SJCRH30 (cell line): ENCODE measurements around the gene IDUA. TPM values are rescaled to one million over a fixed set of nuclear protein-coding genes. Genes with fewer than 3 reads are reported as not detected.

Experiments
- DNase-seq, 2 experiments: peaks; one replicate each; pipeline ENCODE4 v3.0.0-alpha.2; 2015 to 2020
- H3K27ac ChIP-seq: fragments of 250-450 bp; sonication (Bioruptor Pico); 2 replicates; pipeline ENCODE4 v1.5.1; 2020; ENCODE audit warnings: mild to moderate bottlenecking, moderate library complexity
- H3K27me3 ChIP-seq: fragments of 250-450 bp; sonication (Bioruptor Pico); 2 replicates; pipeline ENCODE4 v1.5.1; 2020; ENCODE audit warnings: mild to moderate bottlenecking, moderate library complexity
- H3K36me3 ChIP-seq: fragments of 250-450 bp; sonication (Bioruptor Pico); 2 replicates; pipeline ENCODE4 v1.5.1; 2020; ENCODE audit warnings: mild to moderate bottlenecking, moderate library complexity
- H3K4me1 ChIP-seq: fragments of 250-450 bp; sonication (Bioruptor Pico); 2 replicates; pipeline ENCODE4 v1.5.1; 2020; ENCODE audit warnings: mild to moderate bottlenecking, moderate library complexity
- H3K4me3 ChIP-seq: fragments of 250-450 bp; sonication (Bioruptor Pico); 2 replicates; pipeline ENCODE4 v1.5.1; 2020; ENCODE audit warnings: mild to moderate bottlenecking, moderate library complexity
- H3K9me3 ChIP-seq: fragments of 250-450 bp; sonication (Bioruptor Pico); replicated peaks from 2 replicates; pipeline ENCODE4 v1.5.1; 2020; ENCODE audit warnings: mild to moderate bottlenecking, moderate library complexity
- total RNA-seq: library from RNA; depleted of rRNA; stranded (reverse); fragments of >200 nt; shearing (Covaris generic); gene quantifications from 2 replicates; pipeline ENCODE4 v1.2.3, GENCODE V29; 2014

The IDUA gene
- total RNA-seq, 1 experiment from 2014 or later: 2.3 TPM

GRCh38 chr4:952881-953573 is 33.8 kb upstream of the IDUA start:
- Histone ChIP-seq H3K27me3 (no peaks in the 10 kb centered on the region), H3K4me1 (no peaks in the 10 kb centered on the region), H3K4me3 (no peak overlapping the region), H3K27ac (no peak overlapping the region), H3K36me3 (no peaks in the 10 kb centered on the region), H3K9me3 (no peaks in the 10 kb centered on the region)
- no peak for DNase-seq

- Histone ChIP-seq H3K36me3 (no peaks in the 10 kb centered on the region), H3K4me3 (no peak overlapping the region), H3K27me3 (no peaks in the 10 kb centered on the region), H3K9me3 (no peaks in the 10 kb centered on the region), H3K4me1 (0 out of 2 replicates have a peak, but pooled peaks cover under 1% of the 10 kb centered on the region), H3K27ac (no peak overlapping the region)
- DNase-seq: no peak
Measured at GRCh38 chr4:953574-953915, 33.3 kb upstream of the IDUA start.

- H3K9me3 ChIP-seq: no peaks in the 10 kb centered on the region
- H3K27me3 ChIP-seq: no peaks in the 10 kb centered on the region
- no peaks in the 10 kb centered on the region for H3K36me3 ChIP-seq
- DNase-seq: no peak
- H3K4me3 ChIP-seq: no peak overlapping the region
- H3K4me1 ChIP-seq: peaks cover 5% of the 10 kb centered on the region; the same call in 1 of the 2 replicates
- H3K27ac ChIP-seq: no peak overlapping the region
Measured at GRCh38 chr4:954211-955020, 32.4 kb upstream of the IDUA start.

- Histone ChIP-seq H3K27me3 (no peaks in the 10 kb centered on the region), H3K9me3 (no peaks in the 10 kb centered on the region), H3K36me3 (no peaks in the 10 kb centered on the region), H3K27ac (no peak overlapping the region), H3K4me1 (peaks cover 5% of the 10 kb centered on the region; the same call in 1 of the 2 replicates), H3K4me3 (no peak overlapping the region)
- DNase-seq: no peak
Measured at GRCh38 chr4:955161-955921, 31.5 kb upstream of the IDUA start.

- no peak for DNase-seq
Measured at GRCh38 chr4:955931-956381, 30.9 kb upstream of the IDUA start.

GRCh38 chr4:956531-957230 is 30.2 kb upstream of the IDUA start:
- H3K4me3 ChIP-seq: no peak overlapping the region
- H3K4me1 ChIP-seq: peaks cover 5% of the 10 kb centered on the region; the same call in 1 of the 2 replicates
- H3K27me3 ChIP-seq: no peaks in the 10 kb centered on the region
- no peaks in the 10 kb centered on the region for H3K36me3 ChIP-seq
- H3K27ac ChIP-seq: no peak overlapping the region
- no peaks in the 10 kb centered on the region for H3K9me3 ChIP-seq
- DNase-seq: no peak

More at GRCh38 chr4:955931-956381, 30.9 kb upstream of the IDUA start:
- Histone ChIP-seq H3K36me3 (no peaks in the 10 kb centered on the region), H3K9me3 (no peaks in the 10 kb centered on the region), H3K27ac (no peak overlapping the region), H3K27me3 (no peaks in the 10 kb centered on the region), H3K4me3 (no peak overlapping the region), H3K4me1 (peaks cover 5% of the 10 kb centered on the region; the same call in 1 of the 2 replicates)

GRCh38 chr4:957231-957580 is 29.6 kb upstream of the IDUA start:
- DNase-seq: no peak
- no peak overlapping the region for H3K4me3 ChIP-seq
- no peak overlapping the region for H3K27ac ChIP-seq

GRCh38 chr4:957581-958313 is 29.1 kb upstream of the IDUA start:
- no peaks in the 10 kb centered on the region for H3K9me3 ChIP-seq
- no peaks in the 10 kb centered on the region for H3K27me3 ChIP-seq
- H3K27ac ChIP-seq: no peak overlapping the region
- no peaks in the 10 kb centered on the region for H3K36me3 ChIP-seq
- H3K4me3 ChIP-seq: no peak overlapping the region
- no peak for DNase-seq
- H3K4me1 ChIP-seq: peaks cover 5% of the 10 kb centered on the region; the same call in 1 of the 2 replicates

More at GRCh38 chr4:957231-957580, 29.6 kb upstream of the IDUA start:
- no peaks in the 10 kb centered on the region for H3K27me3 ChIP-seq
- no peaks in the 10 kb centered on the region for H3K9me3 ChIP-seq
- no peaks in the 10 kb centered on the region for H3K36me3 ChIP-seq
- H3K4me1 ChIP-seq: peaks cover 5% of the 10 kb centered on the region; the same call in 1 of the 2 replicates

- no peaks in the 10 kb centered on the region for H3K36me3 ChIP-seq
- H3K4me3 ChIP-seq: no peak overlapping the region
- no peaks in the 10 kb centered on the region for H3K27me3 ChIP-seq
- no peak overlapping the region; the same call in 1 of the 2 replicates for H3K27ac ChIP-seq
- H3K4me1 ChIP-seq: peaks cover 5% of the 10 kb centered on the region; the same call in 1 of the 2 replicates
- H3K9me3 ChIP-seq: no peaks in the 10 kb centered on the region
- no peak for DNase-seq
Measured at GRCh38 chr4:958314-958665, 28.6 kb upstream of the IDUA start.

GRCh38 chr4:958696-959337 is 28.0 kb upstream of the IDUA start:
- Histone ChIP-seq H3K27ac (peak overlapping the region; percentile 12; the same call in 1 of the 2 replicates), H3K27me3 (no peaks in the 10 kb centered on the region), H3K9me3 (no peaks in the 10 kb centered on the region), H3K36me3 (no peaks in the 10 kb centered on the region), H3K4me3 (no peak overlapping the region), H3K4me1 (peaks cover 5% of the 10 kb centered on the region; the same call in 1 of the 2 replicates)
- DNase-seq: peak; percentile 67 to 68

- no peaks in the 10 kb centered on the region for H3K36me3 ChIP-seq
- no peak overlapping the region for H3K4me3 ChIP-seq
- H3K27me3 ChIP-seq: no peaks in the 10 kb centered on the region
- no peaks in the 10 kb centered on the region for H3K9me3 ChIP-seq
- no peak overlapping the region for H3K27ac ChIP-seq
- DNase-seq: no peak
- peaks cover 5% of the 10 kb centered on the region; the same call in 1 of the 2 replicates for H3K4me1 ChIP-seq
Measured at GRCh38 chr4:959338-960139, 27.3 kb upstream of the IDUA start.

- Histone ChIP-seq H3K27ac (no peak overlapping the region), H3K36me3 (no peaks in the 10 kb centered on the region), H3K27me3 (no peaks in the 10 kb centered on the region), H3K9me3 (no peaks in the 10 kb centered on the region), H3K4me1 (peaks cover 5% of the 10 kb centered on the region; the same call in 1 of the 2 replicates), H3K4me3 (no peak overlapping the region)
- DNase-seq: no peak
Measured at GRCh38 chr4:960140-960635, 26.7 kb upstream of the IDUA start.
